ENCODE data around the gene DOC2B. TPM values are rescaled to one million over a fixed set of nuclear protein-coding genes. Genes with fewer than 3 reads are reported as not detected.

Gene DOC2B
- polyA plus RNA-seq, 1 of the 3 experiments (the other 2 are of a cell fraction) = 0.16 TPM

- Histone ChIP-seq H3K9ac (no peak overlapping the region), H3K36me3 (replicated peaks in 1 of 2; ENCODE audit: control insufficient read depth in 1 of 2, insufficient read depth in 2 of 2, low read length in 1 of 2) (no peaks in the 10 kb centered on the region), H3F3A (replicated peaks; ENCODE audit: insufficient read depth) (no peaks in the 10 kb centered on the region), H3K4me3 (ENCODE audit: low read depth in 2 of 2, low read length in 1 of 2) (no peak overlapping the region), H3K9me3 (no peaks in the 10 kb centered on the region), H3K79me2 (ENCODE audit: insufficient read depth) (no peaks in the 10 kb centered on the region), H3K27ac (ENCODE audit: low read depth in 2 of 2, low read length in 1 of 2) (no peak overlapping the region), H4K20me1 (ENCODE audit: insufficient read depth) (no peaks in the 10 kb centered on the region), H3K9me2 (no peaks in the 10 kb centered on the region), H3K4me2 (no peak overlapping the region), H2AFZ (ENCODE audit: low read depth) (no peak overlapping the region), H3K27me3 (ENCODE audit: insufficient read depth) (no peaks in the 10 kb centered on the region), H3K4me1 (ENCODE audit: control insufficient read depth in 1 of 2, insufficient read depth in 2 of 2, low read depth in 1 of 2, low read length in 1 of 2) (peaks cover 0 to 2% of the 10 kb centered on the region in 2 experiments; a peak in 1 of 4 replicates)
- WGBS (ENCODE audit: low lambda C conversion rate) = 0% methylated on average over 1 of the region's 10 CpGs
- ChIA-PET POLR2A (no interaction called here), CTCF (interaction anchor here (0.8 kb wide), 1 partner anchor 554 kb away, joined by 3 read pairs; no protein-coding TSS in a partner anchor)
- DNase-seq = no peak
- TF ChIP-seq TCF12 (IDR thresholded peaks at IDR 0.05) (no peak), CTCF (IDR thresholded peaks at IDR 0.05) (no peak), USF2 (IDR thresholded peaks at IDR 0.05; ENCODE audit: borderline replicate concordance, low read depth, low read length) (no peak), MAX (IDR thresholded peaks at IDR 0.05; ENCODE audit: low read depth) (no peak), ZBTB33 (IDR thresholded peaks at IDR 0.05; ENCODE audit: borderline replicate concordance, low read depth) (no peak)
Measured at GRCh38 chr17:146546-146945, 34.9 kb downstream of the DOC2B start.

- no peak overlapping the region for H3K9ac ChIP-seq
- WGBS (ENCODE audit: low lambda C conversion rate) = 60% methylated on average over 8 of the region's 16 CpGs
- no peaks in the 10 kb centered on the region for H3K79me2 ChIP-seq (ENCODE audit: insufficient read depth)
- no peak overlapping the region for H2AFZ ChIP-seq (ENCODE audit: low read depth)
- no peaks in the 10 kb centered on the region for H4K20me1 ChIP-seq (ENCODE audit: insufficient read depth)
- H3K9me2 ChIP-seq = no peaks in the 10 kb centered on the region
- no peak overlapping the region for H3K27ac ChIP-seq (ENCODE audit: low read depth in 2 of 2, low read length in 1 of 2)
- peaks cover 0 to 2% of the 10 kb centered on the region in 2 experiments; a peak in 1 of 4 replicates for H3K4me1 ChIP-seq (ENCODE audit: control insufficient read depth in 1 of 2, insufficient read depth in 2 of 2, low read depth in 1 of 2, low read length in 1 of 2)
- no peaks in the 10 kb centered on the region for H3K27me3 ChIP-seq (ENCODE audit: insufficient read depth)
- H3K36me3 ChIP-seq (replicated peaks in 1 of 2; ENCODE audit: control insufficient read depth in 1 of 2, insufficient read depth in 2 of 2, low read length in 1 of 2) = no peaks in the 10 kb centered on the region
- no peak overlapping the region for H3K4me2 ChIP-seq
- no peaks in the 10 kb centered on the region for H3F3A ChIP-seq (replicated peaks; ENCODE audit: insufficient read depth)
- no peaks in the 10 kb centered on the region for H3K9me3 ChIP-seq
- ChIA-PET CTCF (interaction anchor here (0.8 to 2.2 kb wide), 4 partner anchors 159 to 554 kb away, joined by 3 to 7 read pairs (median 4); no protein-coding TSS in a partner anchor), POLR2A (no interaction called here)
- DNase-seq = no peak
- no peak overlapping the region for H3K4me3 ChIP-seq (ENCODE audit: low read depth in 2 of 2, low read length in 1 of 2)
- TF ChIP-seq YY1 (IDR thresholded peaks at IDR 0.05; ENCODE audit: low read depth) (no peak), NFIC (IDR thresholded peaks at IDR 0.05; ENCODE audit: borderline replicate concordance) (no peak), RFX5 (IDR thresholded peaks at IDR 0.05; ENCODE audit: low read length) (no peak), TAF1 (IDR thresholded peaks at IDR 0.05; ENCODE audit: borderline replicate concordance, low read depth, low read length) (no peak), EZH2phosphoT487 (IDR thresholded peaks at IDR 0.05; ENCODE audit: borderline replicate concordance, low read depth) (no peak), EP300 (IDR thresholded peaks at IDR 0.05; ENCODE audit: borderline replicate concordance in 1 of 2, low read depth in 1 of 2, low read length in 1 of 2) (no peak), FOXM1 (IDR thresholded peaks at IDR 0.05; ENCODE audit: low read depth) (no peak), FOSL2 (IDR thresholded peaks at IDR 0.05; ENCODE audit: borderline replicate concordance, low read depth) (no peak), FOXJ3 (CRISPR knock-in tag; IDR thresholded peaks at IDR 0.05) (no peak), CTCF (IDR thresholded peaks at IDR 0.05) (no peak), IRF3 (IDR thresholded peaks at IDR 0.05; ENCODE audit: low read depth, low read length) (no peak), GABPA (IDR thresholded peaks at IDR 0.05; ENCODE audit: low read depth) (no peak), JUND (IDR thresholded peaks at IDR 0.05) (no peak)
Measured at GRCh38 chr17:145671-146541, 35.5 kb downstream of the DOC2B start.
